CD4-positive, alpha-beta T cell treated with Interleukin-17A for 1 hour (primary cell): ENCODE results near the gene FOXP2.
"Not testable (repeated sequence)": the region's sequence is repeated elsewhere in the genome, so short reads cannot be mapped to it uniquely, and the experiment has no call there.

Source experiments
- DNase-seq: peaks from one replicate; pipeline ENCODE4 v3.0.0-alpha.2; 2020

The FOXP2 gene

DNA sequence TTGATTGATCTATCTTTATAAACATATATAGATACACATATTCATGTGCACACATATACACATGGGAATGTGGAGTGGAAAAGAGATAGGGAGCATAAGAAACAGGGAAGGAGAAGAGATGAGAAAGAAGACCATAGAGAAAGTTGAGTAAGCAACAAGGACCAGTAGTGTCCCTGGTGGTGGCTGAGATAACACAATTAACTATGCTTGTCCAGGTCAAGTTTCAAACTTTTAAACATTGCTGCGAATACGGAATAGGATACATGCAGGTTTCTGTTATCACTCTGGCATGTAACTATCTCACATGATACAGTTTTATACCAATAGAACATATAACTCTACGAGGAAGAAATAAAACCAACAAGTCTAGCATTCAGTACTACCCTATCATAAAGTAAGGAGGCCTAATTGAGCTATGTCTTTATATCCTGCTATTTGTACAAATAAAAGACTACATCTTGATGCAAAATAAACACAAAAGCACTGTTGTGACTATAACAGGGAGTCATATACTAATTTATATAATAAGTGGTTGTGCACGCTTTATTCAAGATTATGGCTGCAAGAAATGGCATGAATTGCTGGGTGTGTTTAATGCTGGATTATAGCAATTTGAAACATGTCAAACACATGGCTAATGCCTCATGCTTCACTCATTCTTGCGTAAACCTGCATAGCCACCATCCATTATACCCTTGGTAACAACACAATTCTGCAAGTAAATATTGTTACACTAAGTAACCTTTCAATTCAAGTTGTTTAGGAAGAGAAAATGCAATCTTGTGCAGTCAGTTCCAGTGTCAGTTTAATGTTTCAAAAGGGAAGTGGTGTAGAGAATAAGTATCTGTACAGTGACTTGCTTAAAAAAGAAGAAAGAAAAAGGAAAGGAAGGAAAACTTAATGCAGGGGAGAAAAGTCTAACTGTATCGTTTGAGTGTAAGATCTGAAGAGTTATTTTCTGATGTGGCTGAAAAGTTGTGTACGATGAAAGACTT is 8.2 kb downstream of the FOXP2 start:
- DNase-seq = no peak

- DNase-seq = no peak
Observed at GRCh38 chr7:114426382-114426781, 11.8 kb downstream of the FOXP2 start.

DNA sequence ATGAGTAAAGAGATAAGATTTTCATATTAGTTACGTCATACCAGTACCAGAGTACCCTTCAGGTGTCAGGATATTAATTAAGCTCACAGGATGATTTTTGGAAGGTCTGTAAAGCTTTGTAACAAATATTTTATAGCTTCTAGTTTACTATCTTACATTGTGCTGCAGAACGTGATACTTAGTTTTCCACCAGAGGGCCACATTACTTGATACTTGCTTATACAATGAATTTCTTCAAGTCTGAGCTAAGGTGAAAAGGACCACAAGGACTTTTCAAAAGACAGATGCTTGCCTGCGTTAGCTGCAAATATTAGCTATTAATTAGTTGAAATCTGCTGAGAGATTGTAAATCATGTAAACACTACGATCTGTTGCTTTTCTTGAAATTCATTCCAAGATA is 12.2 kb downstream of the FOXP2 start:
- no peak for DNase-seq

GRCh38 chr7:114428211-114428610 is 13.6 kb downstream of the FOXP2 start:
- DNase-seq = no peak

DNA sequence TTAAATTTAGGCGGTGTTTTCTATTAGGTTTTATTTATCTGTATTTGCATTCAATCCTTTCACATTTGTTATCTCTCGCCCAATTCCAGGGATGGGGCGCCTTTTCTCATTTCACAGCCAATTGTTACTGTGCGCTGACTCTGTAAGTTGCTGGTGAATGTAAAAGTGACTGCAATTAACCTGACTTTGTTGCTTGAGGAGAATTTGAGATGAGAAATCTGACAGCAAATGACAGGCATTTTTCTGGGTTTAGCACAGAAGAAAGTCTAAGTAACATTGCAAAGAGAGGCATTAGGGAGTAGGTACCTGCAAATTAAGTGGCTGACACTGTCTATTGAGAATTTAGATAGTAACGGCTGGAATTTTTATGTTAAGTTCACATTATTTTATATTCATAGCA is 16.6 kb downstream of the FOXP2 start:
- no peak for DNase-seq

GRCh38 chr7:114432061-114432460 is 17.4 kb downstream of the FOXP2 start:
- no peak for DNase-seq

GRCh38 chr7:114432703-114433102 is 18.1 kb downstream of the FOXP2 start:
- DNase-seq = no peak

DNA sequence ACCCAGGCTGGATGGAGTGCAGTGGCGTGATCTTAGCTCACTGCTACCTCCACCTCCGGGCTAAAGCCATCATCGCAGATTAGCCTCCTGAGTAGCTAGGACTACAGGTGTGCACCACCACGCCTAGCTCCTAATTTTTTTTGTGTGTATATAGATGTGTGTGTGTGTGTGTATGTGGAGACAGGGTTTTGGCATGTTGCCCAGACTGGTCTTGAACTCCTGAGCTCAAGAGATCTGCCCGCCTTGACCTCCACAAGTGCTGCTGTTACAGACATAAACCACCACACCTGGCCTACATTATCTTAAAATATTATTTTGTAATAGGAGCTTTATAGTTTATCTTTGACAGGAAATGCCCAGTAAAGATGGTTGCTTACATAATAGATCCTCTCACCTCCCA is 25.0 kb downstream of the FOXP2 start:
- DNase-seq = no peak

DNA sequence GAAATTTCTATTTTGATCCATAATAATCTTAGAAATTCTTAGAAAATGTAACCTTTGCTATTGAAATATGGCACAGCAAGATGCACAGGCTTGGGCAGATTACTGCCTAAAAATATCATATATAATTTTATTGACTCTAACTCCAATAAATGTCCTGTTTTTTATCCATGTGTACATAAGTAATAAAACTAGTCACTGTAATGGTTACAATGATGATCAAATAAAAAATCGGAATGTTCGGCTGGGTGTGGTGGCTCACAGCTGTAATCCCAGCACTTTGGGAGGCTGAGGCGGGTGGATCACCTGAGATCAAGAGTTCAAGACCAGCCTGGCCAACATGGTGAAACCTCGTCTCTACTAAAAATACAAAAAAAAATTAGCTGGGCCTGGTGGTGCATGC is 26.3 kb downstream of the FOXP2 start:
- not testable (repeated sequence) for DNase-seq

GRCh38 chr7:114444196-114444595 is 29.6 kb downstream of the FOXP2 start:
- DNase-seq = no peak

DNA sequence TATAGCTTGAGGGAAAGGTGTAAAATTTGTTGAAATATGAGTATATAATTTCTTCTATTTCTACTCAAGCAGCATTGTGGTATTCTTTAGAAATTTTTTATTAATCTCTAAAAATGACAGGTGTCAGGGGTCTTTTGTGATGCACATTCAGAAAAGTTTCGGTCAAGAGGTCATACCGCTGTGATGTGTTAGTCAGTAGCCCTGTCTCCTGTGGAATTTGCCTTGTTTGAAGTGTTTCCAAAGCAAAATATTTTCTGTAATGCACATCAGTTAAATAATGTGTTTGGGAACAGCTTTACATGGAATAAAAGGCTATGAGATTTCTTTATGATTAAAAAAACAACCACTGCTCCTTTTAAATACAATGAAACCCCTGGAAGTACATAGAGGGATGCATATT is 35.8 kb downstream of the FOXP2 start:
- no peak for DNase-seq

GRCh38 chr7:114459574-114459973 is 45.0 kb downstream of the FOXP2 start:
- DNase-seq = no peak

DNA sequence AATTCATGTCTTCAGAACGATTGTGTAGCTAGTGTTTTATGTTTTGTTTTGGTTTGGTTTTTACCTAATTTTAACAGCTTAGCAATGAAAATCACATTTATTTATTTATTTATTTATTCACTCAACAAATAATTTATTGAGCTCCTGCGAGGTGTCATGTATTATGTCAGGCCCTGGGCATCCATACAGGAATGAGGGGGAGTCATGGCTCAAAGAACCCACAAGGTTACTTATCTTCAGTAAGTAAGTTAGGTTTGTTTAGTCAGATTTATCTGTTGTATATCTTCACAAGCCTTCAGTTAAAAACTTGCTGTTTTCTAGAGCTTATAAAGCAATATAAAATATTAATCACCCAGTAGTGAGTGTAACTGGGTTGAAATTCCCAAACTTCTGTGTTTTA is 45.4 kb downstream of the FOXP2 start:
- no peak for DNase-seq

DNA sequence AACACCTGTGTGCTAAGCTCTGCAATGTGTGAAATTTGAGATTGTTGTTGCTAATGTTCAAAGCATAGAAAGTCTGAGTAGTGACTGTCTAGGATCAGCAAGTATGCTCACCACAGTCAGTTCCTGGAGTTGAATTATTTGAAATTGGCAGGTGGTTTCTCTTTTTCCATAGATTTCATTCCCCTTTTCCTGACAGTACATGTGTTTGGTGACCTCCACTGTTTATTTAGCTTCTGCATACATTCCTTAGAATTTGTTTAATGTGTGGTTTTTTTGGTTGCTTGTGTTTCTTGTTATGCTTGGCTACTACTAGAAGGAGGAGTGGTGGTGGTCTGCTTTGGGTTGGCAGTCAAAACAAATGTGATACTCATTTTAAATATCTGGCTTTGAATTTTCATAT is 52.3 kb downstream of the FOXP2 start:
- DNase-seq = no peak

DNA sequence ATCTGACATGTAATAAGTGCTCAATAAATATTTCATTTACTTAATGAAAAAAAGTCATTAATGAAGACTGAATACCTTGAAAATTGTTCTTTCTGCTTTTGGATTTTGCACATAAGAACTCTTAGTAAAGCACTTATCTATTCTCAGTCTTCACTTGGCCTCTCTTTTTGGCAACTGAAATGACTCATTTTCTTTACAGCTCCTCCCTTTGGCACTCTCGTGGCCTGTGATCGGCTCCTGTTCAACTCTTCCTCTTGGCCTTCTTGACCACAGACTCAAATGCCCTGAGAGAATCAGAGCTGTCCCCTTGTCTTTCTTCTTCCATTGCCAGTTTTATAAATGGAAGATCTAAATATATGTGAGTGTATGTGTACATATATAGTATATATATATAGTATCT is 54.2 kb downstream of the FOXP2 start:
- DNase-seq = no peak

GRCh38 chr7:114472896-114473512 is 58.4 kb downstream of the FOXP2 start:
- no peak for DNase-seq

GRCh38 chr7:114478384-114478783 is 63.8 kb downstream of the FOXP2 start:
- DNase-seq = no peak

- DNase-seq = no peak
Observed at GRCh38 chr7:114481999-114482398, 67.4 kb downstream of the FOXP2 start.

DNA sequence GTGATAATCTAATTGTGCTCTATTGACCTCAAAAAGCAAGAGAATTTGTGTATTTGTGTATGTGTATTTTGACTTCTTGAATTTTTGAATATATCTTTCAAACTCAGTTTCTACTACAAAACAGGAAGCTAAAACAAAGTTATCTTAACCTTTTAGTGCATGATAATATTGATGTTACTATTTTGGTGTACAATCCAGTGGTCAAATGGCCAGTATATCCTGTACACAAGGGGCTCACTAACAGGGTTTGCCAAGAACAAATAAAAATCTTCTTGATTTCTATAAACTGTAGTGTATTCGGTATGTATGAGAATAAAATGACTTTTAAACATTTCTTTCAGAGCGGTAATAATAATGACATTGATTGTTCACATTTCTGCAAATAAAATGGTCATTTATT is 69.6 kb downstream of the FOXP2 start:
- DNase-seq = no peak

DNA sequence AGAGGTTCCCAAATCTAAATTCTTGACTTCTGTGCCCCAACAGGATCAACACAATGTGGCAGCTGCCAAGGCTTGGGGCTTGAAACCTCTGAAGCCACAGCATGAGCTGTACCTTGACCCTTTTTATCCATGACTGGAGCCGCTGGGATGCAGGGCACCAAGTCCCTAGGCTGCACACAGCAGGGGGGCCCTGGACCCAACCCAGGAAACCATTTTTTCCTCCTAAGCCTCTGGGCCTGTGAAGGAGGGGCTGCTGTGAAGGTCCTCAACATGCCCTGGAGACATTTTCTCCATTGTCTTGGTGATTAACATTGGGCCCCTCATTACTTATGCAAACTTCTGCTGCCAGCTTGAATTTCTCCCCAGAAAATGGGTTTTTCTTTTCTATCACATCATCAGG is 72.6 kb downstream of the FOXP2 start:
- DNase-seq = no peak

- no peak for DNase-seq
Observed at GRCh38 chr7:114488696-114489095, 74.1 kb downstream of the FOXP2 start.

GRCh38 chr7:114497491-114497890 is 82.9 kb downstream of the FOXP2 start:
- not testable (repeated sequence) for DNase-seq

DNA sequence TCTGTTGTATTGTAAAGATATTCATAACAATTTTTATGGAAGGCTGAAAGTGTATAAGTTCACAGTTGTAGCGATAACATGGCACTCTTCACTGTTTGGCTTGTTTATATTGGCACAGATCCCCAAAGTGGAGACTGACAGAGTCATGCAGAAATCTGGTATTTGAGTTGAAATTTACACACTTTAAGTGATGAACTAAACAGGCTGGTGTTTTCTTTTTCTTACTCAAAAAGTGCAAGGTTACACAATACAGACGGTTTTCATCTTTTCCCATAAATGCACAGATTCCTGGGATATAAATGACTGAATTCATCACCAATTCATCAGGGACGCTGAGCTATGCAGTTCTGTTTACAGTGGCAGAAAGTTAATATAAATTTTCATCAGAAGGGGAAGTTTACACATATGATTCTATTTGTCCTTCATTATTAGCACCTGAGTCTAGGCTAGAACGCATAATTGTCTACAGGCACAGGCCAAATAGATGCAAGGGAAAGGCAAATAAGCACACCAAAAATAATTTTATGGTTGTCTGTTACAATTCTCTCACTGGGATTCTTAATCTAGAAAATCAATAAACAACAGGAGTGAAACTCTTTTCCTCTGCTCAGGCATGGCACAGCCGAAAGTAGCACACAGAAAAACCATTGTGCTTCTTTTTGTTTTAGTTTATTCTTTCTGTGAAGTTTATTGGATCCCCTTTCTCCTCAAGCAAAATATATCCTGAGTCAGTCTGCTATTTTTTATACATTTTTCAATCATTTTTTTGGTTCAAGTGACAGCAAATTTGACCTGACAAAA is 88.0 kb downstream of the FOXP2 start:
- no peak for DNase-seq

DNA sequence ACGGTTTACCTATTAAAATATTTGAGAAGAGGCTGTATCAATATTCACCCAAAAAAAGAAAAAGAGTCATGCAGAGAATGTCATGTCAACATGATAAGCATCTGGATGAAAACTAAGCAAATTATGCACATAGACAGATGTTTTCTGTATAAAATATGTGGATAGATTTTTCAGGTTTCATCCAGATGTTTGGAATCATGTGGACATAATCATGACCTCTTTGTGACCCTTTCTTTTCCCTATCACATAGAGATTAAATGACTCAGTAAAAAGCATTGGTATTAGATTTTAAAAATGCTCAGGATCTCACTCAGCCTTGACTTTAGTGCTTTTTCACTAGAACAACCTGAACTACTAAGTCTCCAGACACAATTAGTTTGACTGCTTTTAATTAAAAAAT is 90.0 kb downstream of the FOXP2 start:
- no peak for DNase-seq
